Stimulated activated CD4-positive, alpha-beta T cell treated with anti-CD3 and anti-CD28 coated beads, Interleukin-1b, Interleukin-23, amount 100 ng/mL, for 48 hours (primary cell): ENCODE results near the gene ZNF827.

ENCODE experiments used
- DNase-seq: peaks from one replicate; pipeline ENCODE4 v3.0.0-alpha.2; 2020

The ZNF827 gene

GRCh38 chr4:145821766-145822165, 116.9 kb downstream of the ZNF827 start:
- DNase-seq = no peak

DNA sequence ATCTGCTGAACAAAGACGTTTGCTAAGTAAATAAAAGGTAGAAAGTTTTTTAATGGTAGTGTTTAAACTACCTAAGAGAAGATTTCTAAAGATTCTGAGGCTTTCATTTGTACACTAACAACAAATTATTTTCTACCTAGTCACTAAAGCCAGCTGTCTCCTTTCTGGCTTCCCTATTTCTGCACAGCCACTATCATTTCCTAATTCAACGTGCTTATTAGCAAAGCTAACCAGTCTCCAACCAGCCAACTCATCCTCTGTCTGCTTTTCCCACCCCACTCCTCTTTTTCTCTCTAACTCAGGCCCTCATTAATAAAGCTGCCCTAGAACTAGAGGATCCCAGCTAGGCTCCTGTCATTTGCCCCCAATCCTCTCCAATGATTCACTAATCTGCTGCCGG, 118.2 kb downstream of the ZNF827 start:
- no peak for DNase-seq

DNA sequence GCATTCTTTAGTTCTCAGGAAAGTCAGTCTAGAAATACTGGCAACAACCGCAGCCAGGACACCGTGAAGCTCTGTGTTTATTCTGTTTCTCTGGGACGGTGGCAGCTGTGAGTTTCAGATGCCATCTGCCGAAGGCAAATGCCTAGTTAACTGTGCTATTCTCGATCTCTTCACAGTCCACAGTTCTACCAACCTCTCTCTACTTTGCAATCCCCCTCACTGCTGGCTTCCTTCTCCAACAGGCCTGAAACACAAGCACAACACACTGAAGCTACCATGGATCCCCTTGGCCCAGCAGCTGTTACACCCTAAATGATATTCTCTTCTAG, 118.8 kb downstream of the ZNF827 start:
- no peak for DNase-seq

- no peak for DNase-seq
Measured at GRCh38 chr4:145819101-145819852, 119.3 kb downstream of the ZNF827 start.

- no peak for DNase-seq
Measured at GRCh38 chr4:145818011-145818410, 120.6 kb downstream of the ZNF827 start.

GRCh38 chr4:145816091-145816490, 122.5 kb downstream of the ZNF827 start:
- no peak for DNase-seq

DNA sequence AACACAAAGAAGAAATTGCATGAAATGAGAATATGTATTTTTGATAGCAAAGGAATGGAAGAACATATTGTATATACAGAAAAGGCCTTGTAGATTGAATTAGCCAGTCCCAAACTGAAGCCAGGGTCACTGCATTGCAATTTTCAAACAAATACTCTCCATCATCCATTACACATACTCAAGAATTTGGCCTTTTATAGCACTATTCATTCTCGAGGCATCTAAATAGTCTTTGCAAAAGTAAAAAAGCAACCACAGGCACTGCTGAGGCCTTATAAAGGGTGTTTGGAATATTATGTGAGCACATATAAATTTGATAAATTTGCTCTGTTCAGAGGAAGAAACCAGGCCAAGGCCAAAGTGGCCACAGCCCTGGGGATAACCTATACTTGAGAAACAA, 123.0 kb downstream of the ZNF827 start:
- DNase-seq = no peak

GRCh38 chr4:145815027-145815612, 123.5 kb downstream of the ZNF827 start:
- peak; percentile 16 for DNase-seq

DNA sequence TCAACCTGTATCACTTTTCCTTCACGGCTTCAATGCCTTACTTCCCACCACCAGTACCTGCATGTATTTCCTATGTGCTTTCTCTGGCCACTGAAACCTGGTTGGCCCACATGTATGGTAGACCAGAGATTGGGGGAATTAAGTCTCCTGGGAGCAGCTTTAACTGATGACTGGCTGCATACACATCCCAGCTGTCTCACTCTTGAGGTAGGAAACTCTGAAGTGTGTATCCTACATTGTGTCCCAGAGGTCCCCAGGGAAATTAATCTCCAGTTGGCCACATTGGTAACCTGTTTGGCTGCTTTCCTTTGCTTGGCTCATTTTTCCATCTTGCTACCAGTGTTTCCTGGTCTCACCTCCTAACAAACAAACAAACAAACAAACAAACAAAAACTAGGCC, 124.4 kb downstream of the ZNF827 start:
- DNase-seq = no peak

DNA sequence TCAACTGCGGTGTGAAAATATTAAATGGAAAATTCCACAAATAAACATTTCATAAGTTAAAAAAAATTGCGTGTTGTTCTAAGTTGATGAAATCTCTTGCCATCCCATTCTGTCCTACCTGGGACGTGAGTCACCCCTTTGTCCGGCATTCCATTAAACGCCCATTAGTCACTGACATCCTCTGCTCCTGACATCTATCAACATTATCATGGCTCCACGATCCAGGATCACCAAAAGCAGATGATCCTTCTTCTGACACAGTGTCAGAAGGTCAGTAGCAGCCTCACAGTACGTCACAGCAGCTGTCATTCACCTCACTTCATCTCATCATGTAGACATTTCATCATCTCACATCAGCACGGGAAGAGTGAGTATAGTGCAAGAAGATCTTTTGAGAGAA, 125.7 kb downstream of the ZNF827 start:
- no peak for DNase-seq

DNA sequence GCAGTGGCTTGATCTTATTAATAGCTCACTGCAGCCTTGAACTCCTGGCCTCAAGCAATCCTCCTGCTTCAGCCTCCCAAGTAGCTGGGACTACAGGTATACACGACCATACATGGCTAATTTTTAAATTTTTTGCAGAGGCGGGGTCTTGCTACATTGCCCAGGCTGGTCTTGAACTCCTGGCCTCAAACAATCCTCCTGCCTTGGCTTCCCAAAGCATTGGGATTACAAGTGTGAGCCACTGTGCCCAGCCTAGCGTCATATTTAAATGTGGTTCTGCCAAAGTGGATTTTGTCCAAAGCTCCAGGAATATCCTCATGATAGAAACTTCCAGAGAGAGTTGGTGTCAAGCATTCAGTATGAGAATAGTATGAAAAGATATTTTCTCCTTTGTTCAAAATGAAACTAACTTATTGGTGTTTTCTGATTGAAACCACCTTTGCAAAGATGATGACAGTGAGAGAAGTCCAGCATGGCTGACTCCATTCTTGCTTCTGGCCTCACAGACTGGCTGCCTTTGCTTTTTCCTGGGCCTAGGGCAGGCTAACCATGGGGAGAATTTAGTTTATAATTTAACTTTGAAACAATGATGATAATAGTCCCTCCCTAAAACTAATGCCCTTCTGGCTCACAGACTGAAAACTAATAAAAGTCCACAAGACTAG, 129.6 kb downstream of the ZNF827 start:
- no peak for DNase-seq

GRCh38 chr4:145808021-145808650, 130.5 kb downstream of the ZNF827 start:
- DNase-seq = peak; percentile 53

DNA sequence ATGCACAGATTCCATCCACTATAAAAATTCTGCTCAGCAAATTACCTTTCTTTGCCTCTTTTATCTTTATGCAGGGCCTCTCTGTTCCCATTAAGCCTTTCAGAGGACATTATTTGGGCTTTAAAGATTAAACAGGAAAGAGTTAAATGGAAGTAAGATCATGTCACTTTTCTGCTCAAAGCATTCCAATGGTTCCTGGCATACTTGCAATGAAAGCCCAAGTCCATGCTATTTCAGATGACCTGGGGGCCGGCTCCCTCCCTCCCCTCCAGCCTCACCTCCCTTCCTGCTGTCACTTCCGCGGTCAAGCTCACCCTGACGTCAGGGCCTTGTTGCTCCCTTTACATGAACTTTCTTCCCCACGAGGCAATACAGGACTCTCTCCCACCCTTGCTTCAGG, 133.1 kb downstream of the ZNF827 start:
- DNase-seq = no peak

- DNase-seq = no peak
Measured at GRCh38 chr4:145804116-145804515, 134.5 kb downstream of the ZNF827 start.

- DNase-seq = no peak
Measured at GRCh38 chr4:145799223-145799622, 139.4 kb downstream of the ZNF827 start.

GRCh38 chr4:145797278-145797677, 141.3 kb downstream of the ZNF827 start:
- DNase-seq = no peak

DNA sequence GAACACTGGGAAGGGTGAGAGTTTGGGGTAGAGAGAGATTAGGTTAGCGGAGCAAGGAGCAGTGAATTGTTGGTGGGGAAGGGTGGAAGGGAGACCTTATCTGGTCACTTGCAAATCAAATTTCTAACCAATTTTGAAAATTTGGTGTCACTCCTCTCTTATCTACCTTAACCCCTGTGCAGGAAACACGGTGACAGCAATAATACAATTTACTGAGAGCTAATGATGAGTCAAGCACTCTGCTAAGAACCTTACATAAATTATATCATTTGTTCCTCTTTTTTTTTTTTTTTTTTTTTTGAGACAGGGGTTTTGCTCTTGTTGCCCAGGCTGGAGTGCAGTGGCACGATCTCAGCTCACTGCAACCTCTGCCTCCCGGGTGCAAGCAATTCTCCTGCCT, 142.3 kb downstream of the ZNF827 start:
- DNase-seq = no peak

GRCh38 chr4:145795521-145795920, 143.1 kb downstream of the ZNF827 start:
- no peak for DNase-seq

DNA sequence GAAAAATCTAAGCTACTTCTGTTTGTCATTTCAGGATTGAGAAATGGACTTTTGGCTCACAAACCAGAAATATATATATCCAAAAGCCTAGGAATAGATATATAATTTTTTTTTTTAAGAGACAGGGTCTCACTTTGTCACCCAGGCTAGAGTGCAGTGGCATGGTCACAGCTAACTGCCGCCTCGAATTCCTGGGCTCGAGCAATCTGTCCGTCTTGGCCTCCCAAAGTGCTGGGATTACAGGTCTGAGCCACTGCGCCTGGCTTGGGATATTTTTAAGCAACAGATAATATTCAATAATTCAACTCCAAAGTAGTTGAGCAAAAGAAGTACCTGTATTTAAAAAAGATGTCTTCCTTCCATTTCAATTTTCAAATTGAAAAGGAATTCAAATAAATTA, 146.2 kb downstream of the ZNF827 start:
- no peak for DNase-seq

DNA sequence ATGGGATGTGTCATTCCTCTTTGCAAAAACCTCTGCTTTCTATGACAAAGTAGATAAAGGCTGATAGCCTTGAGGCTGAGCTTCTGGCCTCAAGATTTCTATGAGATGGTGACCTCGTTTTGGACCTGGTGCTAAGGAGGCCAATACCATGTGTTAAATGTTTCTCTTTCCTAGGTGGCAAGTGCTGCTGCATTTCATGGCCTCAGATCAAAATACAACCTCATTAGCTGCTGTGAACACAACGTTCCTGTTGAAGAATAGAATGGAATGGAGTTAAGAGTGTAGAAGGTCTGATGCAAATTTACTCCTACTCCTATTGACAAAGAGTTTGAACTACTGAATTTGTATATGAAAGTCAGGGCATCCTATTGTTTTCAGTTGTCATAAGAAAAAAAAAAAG, 146.6 kb downstream of the ZNF827 start:
- no peak for DNase-seq

GRCh38 chr4:145788755-145789154, 149.9 kb downstream of the ZNF827 start:
- DNase-seq = no peak

DNA sequence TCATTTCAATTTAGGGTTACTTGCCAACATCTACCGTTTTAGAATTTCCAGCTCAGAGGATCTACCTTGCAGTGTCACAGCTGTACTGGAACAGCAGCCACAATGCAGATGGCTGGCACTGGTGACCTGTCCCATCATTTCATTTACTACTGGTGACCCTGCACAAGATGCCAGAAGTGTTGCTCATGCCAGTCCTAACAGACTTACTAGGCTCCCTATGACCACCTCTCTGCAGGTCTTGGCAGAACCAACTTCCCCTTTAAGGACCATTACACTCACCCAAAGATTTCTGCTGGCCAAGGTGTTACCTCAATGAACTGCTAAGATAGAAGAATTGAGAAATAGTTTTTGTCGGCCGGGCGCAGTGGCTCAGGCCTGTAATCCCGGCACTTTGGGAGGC, 151.8 kb downstream of the ZNF827 start:
- DNase-seq = no peak

DNA sequence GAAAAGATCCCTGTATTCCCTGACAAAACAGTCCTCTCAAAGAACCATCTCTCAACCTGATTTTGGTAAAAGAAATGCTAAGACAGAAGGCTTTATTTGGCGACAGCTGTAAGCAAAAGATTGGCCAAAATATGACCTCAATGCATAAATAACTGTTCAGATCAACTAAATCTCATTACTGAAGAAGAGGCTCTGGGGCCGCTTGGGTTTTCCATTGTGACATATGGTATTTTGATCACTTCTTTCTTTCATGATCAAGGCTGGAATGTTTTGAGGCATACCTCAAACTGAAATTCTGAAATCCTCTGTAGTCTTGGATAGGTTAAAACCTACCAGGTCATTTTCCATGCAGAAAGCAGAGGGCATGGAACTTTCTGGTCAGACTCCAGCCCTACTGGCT, 152.4 kb downstream of the ZNF827 start:
- DNase-seq = no peak

DNA sequence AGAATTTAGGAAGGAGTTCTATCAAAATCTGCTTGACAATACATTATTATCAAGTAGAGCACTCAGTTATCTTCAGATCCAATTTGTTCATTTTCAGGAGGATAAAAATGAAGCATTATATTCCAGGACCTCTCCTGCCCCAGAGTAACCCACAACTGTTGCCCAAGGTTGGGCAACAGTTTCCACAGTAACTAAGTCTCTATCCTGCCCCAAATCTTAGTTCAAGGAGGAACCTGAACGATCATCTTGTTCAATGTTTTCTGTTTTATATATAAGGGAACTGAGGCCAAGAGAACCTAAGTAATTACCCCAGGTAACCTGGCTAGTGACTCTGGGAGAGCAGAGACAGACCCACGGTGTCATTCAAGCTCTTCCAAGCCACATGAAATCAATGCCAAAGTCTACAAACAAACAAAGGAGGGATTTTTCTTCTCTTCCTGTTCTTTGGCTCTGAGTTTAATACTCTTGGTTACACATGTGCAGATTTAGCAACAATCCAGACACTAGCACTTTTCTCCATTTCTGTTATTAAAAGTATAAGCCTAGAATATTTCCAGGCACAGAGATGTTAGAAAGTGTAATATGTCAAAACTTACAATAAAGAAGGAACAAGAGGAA, 153.1 kb downstream of the ZNF827 start:
- no peak for DNase-seq
